GM18873 (cell line): ENCODE data around the gene CACNA1E.
"Not testable (repeated sequence)": the region's sequence is repeated elsewhere in the genome, so short reads cannot be mapped to it uniquely, and the experiment has no call there.

ENCODE experiments used
- ATAC-seq: cut with Tn5 transposase; IDR thresholded peaks from one replicate; pipeline ENCODE4 v1.9.1; 2021; ENCODE audit warnings: mild to moderate bottlenecking, moderate library complexity, moderate number of reproducible peaks; ENCODE audit not compliant: unreplicated experiment, low FRiP score

Gene CACNA1E

GRCh38 chr1:181514298-181515290 is 31.3 kb downstream of the CACNA1E start:
- peak; percentile 58 for ATAC-seq

- no peak for ATAC-seq
Measured at GRCh38 chr1:181516706-181517105, 33.4 kb downstream of the CACNA1E start.

GRCh38 chr1:181517181-181517875 is 34.0 kb downstream of the CACNA1E start:
- no peak for ATAC-seq

GRCh38 chr1:181518152-181518551 is 34.8 kb downstream of the CACNA1E start:
- ATAC-seq = no peak

- ATAC-seq = no peak
Measured at GRCh38 chr1:181522864-181523263, 39.5 kb downstream of the CACNA1E start.

GRCh38 chr1:181525104-181525721 is 41.9 kb downstream of the CACNA1E start:
- ATAC-seq = no peak

GRCh38 chr1:181528241-181528640 is 44.9 kb downstream of the CACNA1E start:
- not testable (repeated sequence) for ATAC-seq

GRCh38 chr1:181531441-181531840 is 48.1 kb downstream of the CACNA1E start:
- ATAC-seq = no peak

- ATAC-seq = no peak
Measured at GRCh38 chr1:181531951-181532600, 48.8 kb downstream of the CACNA1E start.

- ATAC-seq = no peak
Measured at GRCh38 chr1:181538836-181539235, 55.5 kb downstream of the CACNA1E start.

- ATAC-seq = no peak
Measured at GRCh38 chr1:181541458-181541857, 58.1 kb downstream of the CACNA1E start.

GRCh38 chr1:181541947-181542346 is 58.6 kb downstream of the CACNA1E start:
- ATAC-seq = no peak

- ATAC-seq = not testable (repeated sequence)
Measured at GRCh38 chr1:181542406-181542805, 59.1 kb downstream of the CACNA1E start.

GRCh38 chr1:181545395-181545794 is 62.1 kb downstream of the CACNA1E start:
- no peak for ATAC-seq

GRCh38 chr1:181548497-181548896 is 65.2 kb downstream of the CACNA1E start:
- ATAC-seq = no peak

GRCh38 chr1:181551249-181551648 is 67.9 kb downstream of the CACNA1E start:
- no peak for ATAC-seq

GRCh38 chr1:181551754-181552153 is 68.4 kb downstream of the CACNA1E start:
- ATAC-seq = no peak

- ATAC-seq = no peak
Measured at GRCh38 chr1:181554465-181554864, 71.1 kb downstream of the CACNA1E start.

GRCh38 chr1:181556631-181557030 is 73.3 kb downstream of the CACNA1E start:
- ATAC-seq = no peak

GRCh38 chr1:181557313-181557712 is 74.0 kb downstream of the CACNA1E start:
- no peak for ATAC-seq
